Gastrocnemius medialis (tissue), 4 donors: Measurements from ENCODE around the gene LRRC63. TPM values are rescaled to one million over a fixed set of nuclear protein-coding genes. Genes with fewer than 3 reads are reported as not detected.
A peak's percentile ranks its signal among the peaks of the same experiment; 100 is the strongest.

Source experiments
- ATAC-seq, 2 donors: fragments of 150-250 bp; one replicate each; pipeline ENCODE4 v1.9.1; 2016
- DNase-seq, 2 donors: peaks; one replicate each; pipeline ENCODE4 v3.0.0-alpha.2; 2019
- H3K27ac ChIP-seq, 4 donors: fragments of 200-600 bp; sonication (generic); 1 replicate in 1 of 4; 2 replicates in 3 of 4; pipeline ENCODE4 v1.5.1; 2016 to 2018; ENCODE audit warnings: mild to moderate bottlenecking in 2 of 4, moderate library complexity in 1 of 4
- H3K27me3 ChIP-seq, 3 donors: fragments of 200-600 bp; sonication (generic) in 2 of 3; 1 replicate in 1 of 3; 2 replicates in 2 of 3; pipeline versions ENCODE4 v1.5.1 to v1.6.0; 2016 to 2019; ENCODE audit warnings: mild to moderate bottlenecking in 1 of 3, moderate library complexity in 1 of 3
- H3K36me3 ChIP-seq, 2 donors: fragments of 200-600 bp; sonication (generic) in 1 of 2; one replicate each; pipeline ENCODE4 v1.5.1; 2017 to 2018
- H3K4me1 ChIP-seq, 2 donors: fragments of 200-600 bp; sonication (generic) in 1 of 2; one replicate each; pipeline ENCODE4 v1.5.1; 2016 to 2017; ENCODE audit warnings: mild to moderate bottlenecking in 2 of 2
- H3K4me3 ChIP-seq, 4 donors: fragments of 200-600 bp; sonication (generic) in 3 of 4; 1 replicate in 1 of 4; 2 replicates in 3 of 4; pipeline ENCODE4 v1.5.1; 2016 to 2019; ENCODE audit warnings: mild to moderate bottlenecking in 2 of 4
- H3K9me3 ChIP-seq, 3 donors: fragments of 200-600 bp; sonication (generic) in 2 of 3; 1 replicate in 1 of 3; 2 replicates in 2 of 3; pipeline ENCODE4 v1.5.1; 2016 to 2019
- POLR2A ChIP-seq, 2 donors: fragments of 450-650 bp; IDR thresholded peaks; one replicate each; pipeline ENCODE4 v1.6.1; 2017; ENCODE audit warnings: antibody characterized with exemption in 2 of 2, mild to moderate bottlenecking in 2 of 2, moderate library complexity in 2 of 2
- in situ Hi-C, 4 donors: fragments of 200-750 bp; cut with MboI; loops; one replicate each; pipeline versions ENCODE4 v1.15.0 to v1.8.0; 2017; ENCODE audit warnings: low sequenced_read_pairs in 4 of 4
- intact Hi-C: fragments of 100-400 bp; cut with DNase I; formaldehyde crosslinking; loops from one replicate; pipeline ENCODE4 v1.15.1; 2023; ENCODE audit warnings: low total_unique reads
- total RNA-seq, 4 donors: library from RNA; depleted of rRNA; stranded (reverse); fragments of >200 nt; gene quantifications; one replicate each; pipeline versions ENCODE4 v1.1.0 to v1.2.3, GENCODE V29; 2016
- TF ChIP-seq, protein P1 (sequence below), 5 experiments: fragments of 450-650 bp in 3 of 5; fragments of 200-600 bp in 2 of 5; sonication (generic) in 2 of 5; IDR thresholded peaks in 4 of 5; conservative IDR thresholded peaks in 1 of 5; 1 replicate in 4 of 5; 2 replicates in 1 of 5; pipeline ENCODE4 v1.5.1; 2016 to 2019; ENCODE audit warnings: antibody characterized with exemption in 5 of 5, mild to moderate bottlenecking in 3 of 5, moderate library complexity in 3 of 5

Gene LRRC63
- total RNA-seq, 4 donors from 2014 or later, result not detected

DNA sequence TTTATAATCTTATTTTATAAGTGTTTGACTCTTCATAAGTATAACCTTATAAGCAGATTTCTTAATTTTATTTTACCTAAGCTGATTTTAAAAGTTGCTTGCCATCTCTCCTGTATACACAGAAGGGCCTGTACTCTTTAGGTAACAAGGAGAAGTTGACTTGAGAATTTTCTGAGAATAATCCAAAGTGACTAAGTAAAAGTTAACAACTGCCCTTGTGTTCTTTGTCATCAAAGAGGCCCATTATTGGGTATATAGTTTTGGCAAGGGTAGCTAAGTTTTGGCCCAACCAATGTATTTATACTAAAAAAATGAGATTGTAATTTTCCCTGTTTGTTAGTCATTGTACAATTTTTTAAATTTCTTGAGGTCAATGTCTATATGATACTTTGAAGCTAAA lies 32.9 kb upstream of the LRRC63 start:
- intact Hi-C loops, result no loop called here
- H3K27me3 ChIP-seq, result no peaks in the 10 kb centered on the region
- no peaks in the 10 kb centered on the region for H3K4me1 ChIP-seq
- H3K36me3 ChIP-seq, result no peaks in the 10 kb centered on the region
- peak overlapping the region in 1 of 4 donors; percentile 6 for H3K4me3 ChIP-seq
- in situ Hi-C loops, result no loop called here
- H3K9me3 ChIP-seq, result no peaks in the 10 kb centered on the region
- no peak overlapping the region for H3K27ac ChIP-seq
- ATAC-seq (no peak), DNase-seq (no peak)
- TF ChIP-seq, protein P1, sequence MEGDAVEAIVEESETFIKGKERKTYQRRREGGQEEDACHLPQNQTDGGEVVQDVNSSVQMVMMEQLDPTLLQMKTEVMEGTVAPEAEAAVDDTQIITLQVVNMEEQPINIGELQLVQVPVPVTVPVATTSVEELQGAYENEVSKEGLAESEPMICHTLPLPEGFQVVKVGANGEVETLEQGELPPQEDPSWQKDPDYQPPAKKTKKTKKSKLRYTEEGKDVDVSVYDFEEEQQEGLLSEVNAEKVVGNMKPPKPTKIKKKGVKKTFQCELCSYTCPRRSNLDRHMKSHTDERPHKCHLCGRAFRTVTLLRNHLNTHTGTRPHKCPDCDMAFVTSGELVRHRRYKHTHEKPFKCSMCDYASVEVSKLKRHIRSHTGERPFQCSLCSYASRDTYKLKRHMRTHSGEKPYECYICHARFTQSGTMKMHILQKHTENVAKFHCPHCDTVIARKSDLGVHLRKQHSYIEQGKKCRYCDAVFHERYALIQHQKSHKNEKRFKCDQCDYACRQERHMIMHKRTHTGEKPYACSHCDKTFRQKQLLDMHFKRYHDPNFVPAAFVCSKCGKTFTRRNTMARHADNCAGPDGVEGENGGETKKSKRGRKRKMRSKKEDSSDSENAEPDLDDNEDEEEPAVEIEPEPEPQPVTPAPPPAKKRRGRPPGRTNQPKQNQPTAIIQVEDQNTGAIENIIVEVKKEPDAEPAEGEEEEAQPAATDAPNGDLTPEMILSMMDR (IDR thresholded peaks at IDR 0.05 in 4 of 5, conservative IDR thresholded peaks at IDR 0.05 in 1 of 5), result no peak
- TF ChIP-seq POLR2A (IDR thresholded peaks at IDR 0.05), result no peak

DNA sequence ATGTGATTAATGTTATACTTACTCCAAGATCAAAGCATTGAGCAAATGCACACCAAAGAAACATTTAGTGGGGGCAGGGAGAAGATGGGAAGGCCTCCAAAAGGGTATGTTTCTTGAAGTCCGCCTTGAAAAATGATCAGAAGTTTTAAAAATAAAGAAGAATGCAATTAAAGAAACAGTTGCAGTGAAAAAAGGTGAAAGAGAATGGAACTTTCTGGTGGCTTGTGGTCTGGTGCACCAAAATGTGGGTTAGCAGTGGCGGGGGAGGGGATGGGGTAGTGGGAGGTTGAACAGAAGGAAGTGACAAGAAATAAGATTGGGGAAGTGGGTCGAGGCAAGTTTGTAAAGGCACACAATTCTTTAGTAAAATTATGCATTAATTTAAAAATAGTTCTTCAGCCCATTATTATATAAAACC lies 32.2 kb upstream of the LRRC63 start:
- H3K27me3 ChIP-seq, result no peaks in the 10 kb centered on the region
- H3K36me3 ChIP-seq, result no peaks in the 10 kb centered on the region
- DNase-seq, result peak; percentile 15 to 35
- intact Hi-C loops (no loop called here), in situ Hi-C loops (no loop called here)
- H3K4me1 ChIP-seq, result no peaks in the 10 kb centered on the region
- no peaks in the 10 kb centered on the region for H3K9me3 ChIP-seq
- no peak for ATAC-seq
- no peak for TF ChIP-seq POLR2A (IDR thresholded peaks at IDR 0.05)
- TF ChIP-seq, protein P1 (IDR thresholded peaks at IDR 0.05 in 4 of 5, conservative IDR thresholded peaks at IDR 0.05 in 1 of 5), result no peak
- H3K27ac ChIP-seq, result peak overlapping the region in 1 of 4 donors; percentile 22
- peak overlapping the region in 1 of 4 donors; percentile 11 for H3K4me3 ChIP-seq

DNA sequence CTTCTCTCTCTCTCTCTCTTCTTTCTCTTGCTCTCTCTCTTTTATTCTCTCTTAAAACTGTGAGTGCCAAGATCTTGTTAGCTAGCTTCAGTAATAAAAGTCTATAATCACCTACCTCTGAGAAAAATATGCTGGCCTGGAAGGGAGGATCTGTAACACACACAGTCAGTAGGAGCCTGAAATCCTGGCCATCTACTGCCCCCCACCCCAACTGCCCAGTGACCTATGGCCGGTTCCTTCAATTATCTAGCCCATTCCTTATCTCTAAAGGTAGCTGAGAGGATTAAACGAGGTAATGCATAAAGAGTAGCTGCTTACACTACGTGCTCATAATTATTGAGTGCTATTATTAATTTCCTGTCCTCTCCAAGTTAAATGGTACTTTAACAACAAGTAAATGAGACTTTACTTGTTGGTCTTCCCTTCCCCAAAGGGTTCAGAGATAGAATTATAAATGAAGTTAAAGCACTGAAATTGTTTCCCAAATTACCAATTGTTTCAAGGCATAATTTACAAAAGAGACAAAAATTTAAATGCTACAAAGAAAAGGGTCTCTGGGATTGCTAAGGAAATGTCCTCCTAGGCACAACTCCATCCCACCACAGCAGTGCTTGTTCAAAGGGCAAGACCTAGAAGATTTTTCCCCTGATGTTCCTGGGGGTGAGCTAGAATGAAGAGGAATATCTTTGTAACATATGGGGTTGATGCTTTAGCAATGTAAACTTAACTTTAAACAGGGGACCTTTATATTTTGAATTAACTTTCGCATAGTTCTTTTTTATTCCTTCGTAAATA lies 31.6 kb upstream of the LRRC63 start:
- no peaks in the 10 kb centered on the region for H3K4me1 ChIP-seq
- ATAC-seq (no peak), DNase-seq (no peak)
- in situ Hi-C loops, result no loop called here
- H3K9me3 ChIP-seq, result no peaks in the 10 kb centered on the region
- no peaks in the 10 kb centered on the region for H3K36me3 ChIP-seq
- intact Hi-C loops, result no loop called here
- TF ChIP-seq POLR2A (IDR thresholded peaks at IDR 0.05), result no peak
- peak overlapping the region in 1 of 4 donors; percentile 11 for H3K4me3 ChIP-seq
- peak overlapping the region in 1 of 4 donors; percentile 22 for H3K27ac ChIP-seq
- no peaks in the 10 kb centered on the region for H3K27me3 ChIP-seq

DNA sequence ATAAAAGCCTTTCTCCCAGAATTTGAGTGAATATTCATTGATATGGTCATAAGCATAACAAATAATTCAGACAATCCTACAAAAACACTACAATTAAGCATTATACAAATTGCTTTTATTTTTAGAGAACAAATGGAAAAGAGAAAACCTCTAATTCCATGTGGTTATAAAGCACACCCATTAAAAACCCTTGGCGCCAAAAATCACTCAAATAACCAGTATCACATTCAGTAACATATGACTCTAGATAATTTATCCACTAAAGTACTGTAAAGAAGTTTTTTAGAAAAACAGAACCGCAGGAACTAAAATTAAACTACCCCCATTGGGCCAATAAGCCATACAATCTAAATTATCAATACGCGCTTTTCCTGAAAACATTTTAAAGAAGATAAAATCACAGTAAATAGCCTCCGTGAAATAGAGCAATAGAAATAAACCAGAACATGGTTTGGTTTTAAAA lies 30.3 kb upstream of the LRRC63 start:
- intact Hi-C loops (no loop called here), in situ Hi-C loops (no loop called here)
- peak overlapping the region in 1 of 4 donors; percentile 30 for H3K4me3 ChIP-seq
- H3K9me3 ChIP-seq, result no peaks in the 10 kb centered on the region
- no peaks in the 10 kb centered on the region for H3K36me3 ChIP-seq
- peak overlapping the region in 1 of 4 donors; percentile 14 for H3K27ac ChIP-seq
- TF ChIP-seq, protein P1 (IDR thresholded peaks at IDR 0.05 in 4 of 5, conservative IDR thresholded peaks at IDR 0.05 in 1 of 5), result no peak
- no peak for TF ChIP-seq POLR2A (IDR thresholded peaks at IDR 0.05)
- DNase-seq (no peak), ATAC-seq (no peak)
- no peaks in the 10 kb centered on the region for H3K27me3 ChIP-seq
- no peaks in the 10 kb centered on the region for H3K4me1 ChIP-seq

DNA sequence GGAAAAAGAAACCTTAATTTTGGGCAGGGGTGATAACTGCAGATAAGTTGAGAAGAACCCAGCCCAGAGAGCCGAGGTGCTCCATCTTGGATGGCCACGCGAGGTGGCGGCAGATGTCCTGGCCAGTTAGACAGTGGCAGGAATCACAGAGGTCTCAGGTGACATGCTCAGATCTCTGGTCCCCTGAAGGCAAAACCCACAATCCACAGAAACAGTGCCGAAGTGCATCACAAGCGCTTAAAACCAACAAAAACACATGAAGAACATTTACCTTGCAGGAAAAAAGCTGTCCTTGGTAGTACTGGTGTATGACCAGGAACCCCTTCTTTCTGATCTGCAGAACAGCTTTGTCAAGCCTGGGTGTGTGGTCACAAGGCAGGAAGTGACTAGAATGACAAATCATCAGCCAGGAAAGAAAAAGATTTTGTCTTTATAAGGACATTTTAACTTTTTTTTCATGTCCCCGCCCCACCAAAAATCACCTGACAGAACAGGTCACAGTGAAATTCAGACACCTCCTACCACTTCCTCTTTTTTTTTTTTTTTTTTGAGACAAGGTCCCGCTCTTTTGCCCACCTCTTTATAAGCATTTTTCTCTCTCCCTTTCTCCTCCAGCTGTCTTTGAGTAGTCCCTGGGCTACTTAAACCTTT lies 29.8 kb upstream of the LRRC63 start, which contains the start of gene LCP1:
Gene LCP1, minus strand, starts transcription at position 338 of the 651 bp plus-strand sequence. CDS start 22,515 bp downstream, outside the sequence.
- Histone ChIP-seq H3K4me3 (peak within 1 kb of the TSS in 1 of 4 donors; percentile 30), H3K4me1 (no peaks in the 10 kb centered on the region), H3K36me3 (no peaks in the 10 kb centered on the region), H3K9me3 (no peaks in the 10 kb centered on the region), H3K27ac (peak within 1 kb of the TSS in 1 of 4 donors; percentile 14), H3K27me3 (no peaks in the 10 kb centered on the region)
- intact Hi-C loops (no loop called here), in situ Hi-C loops (no loop called here)
- DNase-seq, result no peak
- peak; percentile 26 to 50 for TF ChIP-seq POLR2A (IDR thresholded peaks at IDR 0.05)
- TF ChIP-seq, protein P1 (IDR thresholded peaks at IDR 0.05 in 4 of 5, conservative IDR thresholded peaks at IDR 0.05 in 1 of 5), result no peak
- ATAC-seq, result no peak
